Measurements from ENCODE around the gene GYS1. TPM values are rescaled to one million over a fixed set of nuclear protein-coding genes. Genes with fewer than 3 reads are reported as not detected.

GYS1 gene
- total RNA-seq, 1 donor from 2014 or later: 69.0 TPM

- Mint-ChIP-seq H3K9me3 (ENCODE audit: unreplicated experiment) (peaks cover 11% of the 10 kb centered on the region), H3K36me3 (ENCODE audit: unreplicated experiment) (no peaks in the 10 kb centered on the region), H3K27ac (ENCODE audit: unreplicated experiment) (no peak overlapping the region)
Observed at GRCh38 chr19:48985711-48986110, 7.4 kb downstream of the GYS1 start.

GRCh38 chr19:48982280-48982679 is 10.8 kb downstream of the GYS1 start:
- no peak overlapping the region for H3K27ac Mint-ChIP-seq (ENCODE audit: unreplicated experiment)
- TF ChIP-seq, protein P1, sequence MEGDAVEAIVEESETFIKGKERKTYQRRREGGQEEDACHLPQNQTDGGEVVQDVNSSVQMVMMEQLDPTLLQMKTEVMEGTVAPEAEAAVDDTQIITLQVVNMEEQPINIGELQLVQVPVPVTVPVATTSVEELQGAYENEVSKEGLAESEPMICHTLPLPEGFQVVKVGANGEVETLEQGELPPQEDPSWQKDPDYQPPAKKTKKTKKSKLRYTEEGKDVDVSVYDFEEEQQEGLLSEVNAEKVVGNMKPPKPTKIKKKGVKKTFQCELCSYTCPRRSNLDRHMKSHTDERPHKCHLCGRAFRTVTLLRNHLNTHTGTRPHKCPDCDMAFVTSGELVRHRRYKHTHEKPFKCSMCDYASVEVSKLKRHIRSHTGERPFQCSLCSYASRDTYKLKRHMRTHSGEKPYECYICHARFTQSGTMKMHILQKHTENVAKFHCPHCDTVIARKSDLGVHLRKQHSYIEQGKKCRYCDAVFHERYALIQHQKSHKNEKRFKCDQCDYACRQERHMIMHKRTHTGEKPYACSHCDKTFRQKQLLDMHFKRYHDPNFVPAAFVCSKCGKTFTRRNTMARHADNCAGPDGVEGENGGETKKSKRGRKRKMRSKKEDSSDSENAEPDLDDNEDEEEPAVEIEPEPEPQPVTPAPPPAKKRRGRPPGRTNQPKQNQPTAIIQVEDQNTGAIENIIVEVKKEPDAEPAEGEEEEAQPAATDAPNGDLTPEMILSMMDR (IDR thresholded peaks at IDR 0.05; ENCODE audit: partially characterized antibody, unreplicated experiment): no peak
- H3K4me3 Mint-ChIP-seq (ENCODE audit: unreplicated experiment): no peak overlapping the region
- H3K4me1 Mint-ChIP-seq (ENCODE audit: low read depth, unreplicated experiment): peaks cover 2% of the 10 kb centered on the region
- peaks cover 7% of the 10 kb centered on the region for H3K27me3 Mint-ChIP-seq (ENCODE audit: unreplicated experiment)
- no peaks in the 10 kb centered on the region for H3K9me3 Mint-ChIP-seq (ENCODE audit: unreplicated experiment)
- DNase-seq: no peak
- H3K36me3 Mint-ChIP-seq (ENCODE audit: unreplicated experiment): peaks cover 5% of the 10 kb centered on the region

More at GRCh38 chr19:48985711-48986110, 7.4 kb downstream of the GYS1 start:
- H3K4me1 Mint-ChIP-seq (ENCODE audit: low read depth, unreplicated experiment): peaks cover 7% of the 10 kb centered on the region
- H3K4me3 Mint-ChIP-seq (ENCODE audit: unreplicated experiment): no peak overlapping the region
- TF ChIP-seq, protein P1 (IDR thresholded peaks at IDR 0.05; ENCODE audit: partially characterized antibody, unreplicated experiment): no peak
- no peak for DNase-seq
- H3K27me3 Mint-ChIP-seq (ENCODE audit: unreplicated experiment): peaks cover 7% of the 10 kb centered on the region

- no peak overlapping the region for H3K27ac Mint-ChIP-seq (ENCODE audit: unreplicated experiment)
- no peak for DNase-seq
- H3K27me3 Mint-ChIP-seq (ENCODE audit: unreplicated experiment): peaks cover under 1% of the 10 kb centered on the region
- H3K36me3 Mint-ChIP-seq (ENCODE audit: unreplicated experiment): peaks cover 5% of the 10 kb centered on the region
- H3K4me1 Mint-ChIP-seq (ENCODE audit: low read depth, unreplicated experiment): peaks cover 2% of the 10 kb centered on the region
- TF ChIP-seq, protein P1 (IDR thresholded peaks at IDR 0.05; ENCODE audit: partially characterized antibody, unreplicated experiment): no peak
- no peaks in the 10 kb centered on the region for H3K9me3 Mint-ChIP-seq (ENCODE audit: unreplicated experiment)
- no peak overlapping the region for H3K4me3 Mint-ChIP-seq (ENCODE audit: unreplicated experiment)
Observed at GRCh38 chr19:48977061-48977460, 16.0 kb downstream of the GYS1 start.

DNA sequence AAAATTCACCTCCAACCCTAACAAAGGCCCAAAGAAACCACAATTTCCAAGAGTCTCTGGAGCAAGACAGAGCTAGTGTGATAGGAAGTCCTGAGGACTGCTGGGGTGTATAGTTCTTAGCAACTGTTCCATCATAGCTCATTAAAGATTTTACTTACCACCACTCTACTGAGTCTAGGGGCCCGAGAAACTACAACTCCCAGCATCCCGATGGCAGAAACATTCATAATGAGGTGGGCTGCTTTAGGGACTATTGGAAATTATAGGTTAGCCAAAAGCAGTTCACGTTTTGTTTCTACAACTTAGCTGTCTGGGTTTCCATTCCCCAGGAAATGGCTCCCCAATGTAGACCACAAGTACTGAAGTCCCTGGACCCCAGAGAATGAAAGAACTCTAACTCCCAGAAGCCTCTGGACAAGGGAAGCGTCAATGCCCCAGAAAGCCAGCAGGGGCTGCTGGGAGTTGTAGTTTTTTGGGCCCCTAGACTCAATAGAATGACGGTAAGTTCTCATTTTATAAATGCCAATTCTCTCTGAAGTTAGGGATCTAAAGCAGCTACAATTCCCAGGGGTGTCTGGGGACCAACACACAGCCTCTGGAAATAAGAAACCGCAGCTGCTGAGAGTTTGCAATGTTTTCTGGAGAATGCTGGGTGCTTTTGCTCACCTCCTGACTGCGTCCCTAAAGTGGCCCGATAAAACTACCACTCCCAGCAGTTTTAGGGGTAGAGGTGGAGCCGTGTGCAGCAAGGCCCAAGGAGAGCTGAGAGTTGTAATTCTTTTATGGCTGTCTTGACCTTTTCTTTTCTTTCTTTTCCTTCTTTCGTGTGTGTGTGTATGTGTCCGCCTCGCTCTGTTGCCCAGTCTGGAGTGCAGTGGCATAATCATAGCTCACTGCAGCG is 16.9 kb downstream of the GYS1 start:
- TF ChIP-seq, protein P1 (IDR thresholded peaks at IDR 0.05; ENCODE audit: partially characterized antibody, unreplicated experiment): peak; percentile 75
- peak; percentile 68 for DNase-seq
- Mint-ChIP-seq H3K4me1 (ENCODE audit: low read depth, unreplicated experiment) (peaks cover 2% of the 10 kb centered on the region), H3K4me3 (ENCODE audit: unreplicated experiment) (no peak overlapping the region), H3K9me3 (ENCODE audit: unreplicated experiment) (no peaks in the 10 kb centered on the region), H3K36me3 (ENCODE audit: unreplicated experiment) (peaks cover 5% of the 10 kb centered on the region), H3K27me3 (ENCODE audit: unreplicated experiment) (no peaks in the 10 kb centered on the region), H3K27ac (ENCODE audit: unreplicated experiment) (no peak overlapping the region)

- H3K27ac Mint-ChIP-seq (ENCODE audit: unreplicated experiment): no peak overlapping the region
- peaks cover 16% of the 10 kb centered on the region for H3K4me1 Mint-ChIP-seq (ENCODE audit: low read depth, unreplicated experiment)
- peaks cover 7% of the 10 kb centered on the region for H3K27me3 Mint-ChIP-seq (ENCODE audit: unreplicated experiment)
- TF ChIP-seq, protein P1 (IDR thresholded peaks at IDR 0.05; ENCODE audit: partially characterized antibody, unreplicated experiment): peak; percentile 90
- peak overlapping the region; percentile 25 for H3K4me3 Mint-ChIP-seq (ENCODE audit: unreplicated experiment)
- peak; percentile 92 for DNase-seq
- peaks cover 7% of the 10 kb centered on the region for H3K9me3 Mint-ChIP-seq (ENCODE audit: unreplicated experiment)
- H3K36me3 Mint-ChIP-seq (ENCODE audit: unreplicated experiment): no peaks in the 10 kb centered on the region
Observed at GRCh38 chr19:48970923-48971395, 22.1 kb downstream of the GYS1 start.

All from glutamatergic neuron (in vitro differentiated cells).